Neuronal stem cell (in vitro differentiated cells): ENCODE results near the gene RREB1.

Source experiments
- DNase-seq: peaks from one replicate; pipeline ENCODE4 v3.0.0-alpha.2; 2013; ENCODE audit warnings: low spot score
- H2AFZ ChIP-seq: one replicate; pipeline ENCODE4 v1.6.1; 2013; ENCODE audit warnings: mild to moderate bottlenecking, low read length, inconsistent platforms
- H2AK5ac ChIP-seq: 2 replicates; pipeline ENCODE4 v1.6.1; 2013; ENCODE audit warnings: low read depth, mild to moderate bottlenecking, inconsistent platforms, low read length, moderate library complexity, mixed read lengths
- H2BK120ac ChIP-seq: 2 replicates; pipeline ENCODE4 v1.6.1; 2013; ENCODE audit warnings: low read depth, mild to moderate bottlenecking, inconsistent platforms, low read length, moderate library complexity, mixed read lengths
- H2BK12ac ChIP-seq: one replicate; pipeline ENCODE4 v1.6.1; 2013; ENCODE audit warnings: low read length, inconsistent platforms
- H2BK15ac ChIP-seq: 2 replicates; pipeline ENCODE4 v1.6.1; 2013; ENCODE audit warnings: mild to moderate bottlenecking, low read length, inconsistent platforms, mixed read lengths
- H2BK5ac ChIP-seq: one replicate; pipeline ENCODE4 v1.6.1; 2013; ENCODE audit warnings: inconsistent platforms, mild to moderate bottlenecking, low read length, moderate library complexity
- H3K14ac ChIP-seq: one replicate; pipeline ENCODE4 v1.6.1; 2013; ENCODE audit warnings: low read length, inconsistent platforms
- H3K18ac ChIP-seq: 2 replicates; pipeline ENCODE4 v1.6.1; 2013; ENCODE audit warnings: low read length, inconsistent platforms
- H3K23ac ChIP-seq: 2 replicates; pipeline ENCODE4 v1.6.1; 2013; ENCODE audit warnings: low read depth, mild to moderate bottlenecking, mixed read lengths, low read length, inconsistent platforms; ENCODE audit not compliant: poor library complexity
- H3K27ac ChIP-seq: replicated peaks from 3 replicates; pipeline ENCODE4 v1.5.1; 2013; ENCODE audit warnings: low read length, inconsistent platforms
- H3K27me3 ChIP-seq, 3 experiments: 2 replicates each; pipeline ENCODE4 v1.6.1; 2013; ENCODE audit warnings: low read length in 3 of 3, mild to moderate bottlenecking in 2 of 3, inconsistent platforms in 1 of 3, low read depth in 1 of 3, mixed read lengths in 1 of 3, moderate library complexity in 1 of 3; ENCODE audit not compliant: control insufficient read depth in 3 of 3, insufficient read depth in 3 of 3
- H3K36me3 ChIP-seq, 2 donors: replicated peaks in 1 of 2; 2 replicates each; pipeline ENCODE4 v1.6.1; 2013; ENCODE audit warnings: low read length in 2 of 2; ENCODE audit not compliant: control insufficient read depth in 2 of 2, insufficient read depth in 2 of 2
- H3K4ac ChIP-seq: 2 replicates; pipeline ENCODE4 v1.6.1; 2013; ENCODE audit warnings: inconsistent platforms, mild to moderate bottlenecking, low read length, moderate library complexity
- H3K4me1 ChIP-seq, 2 donors: 1 replicate in 1 of 2; 2 replicates in 1 of 2; pipeline ENCODE4 v1.6.1; 2013; ENCODE audit warnings: low read length in 2 of 2, low read depth in 1 of 2; ENCODE audit not compliant: control insufficient read depth in 2 of 2, insufficient read depth in 1 of 2
- H3K4me2 ChIP-seq: one replicate; pipeline ENCODE4 v1.6.1; 2013; ENCODE audit warnings: mild to moderate bottlenecking, low read length, inconsistent platforms; ENCODE audit not compliant: insufficient read depth, poor library complexity, severe bottlenecking
- H3K4me3 ChIP-seq, 2 donors: 2 replicates each; pipeline ENCODE4 v1.5.1; 2013; ENCODE audit warnings: low read length in 2 of 2, mild to moderate bottlenecking in 2 of 2, inconsistent platforms in 1 of 2, moderate library complexity in 1 of 2
- H3K79me1 ChIP-seq: one replicate; pipeline ENCODE4 v1.6.1; 2013; ENCODE audit warnings: low read depth, mild to moderate bottlenecking, inconsistent platforms, low read length, moderate library complexity
- H3K9ac ChIP-seq: one replicate; pipeline ENCODE4 v1.6.1; 2013; ENCODE audit warnings: mild to moderate bottlenecking, low read depth, low read length, inconsistent platforms; ENCODE audit not compliant: poor library complexity
- H3K9me3 ChIP-seq, 2 donors: replicated peaks in 1 of 2; 2 replicates each; pipeline versions ENCODE3 to v1.6.1; 2013; ENCODE audit warnings: low read length in 2 of 2, mild to moderate bottlenecking in 2 of 2, inconsistent platforms in 1 of 2, low read depth in 1 of 2, mixed read lengths in 1 of 2, moderate library complexity in 1 of 2; ENCODE audit not compliant: control insufficient read depth in 2 of 2, insufficient read depth in 1 of 2
- H4K8ac ChIP-seq: one replicate; pipeline ENCODE4 v1.6.1; 2013; ENCODE audit warnings: low read depth, mild to moderate bottlenecking, inconsistent platforms, low read length, moderate library complexity
- H4K91ac ChIP-seq: one replicate; pipeline ENCODE4 v1.6.1; 2013; ENCODE audit warnings: low read length, low read depth, mild to moderate bottlenecking, inconsistent platforms; ENCODE audit not compliant: poor library complexity
- WGBS, 2 donors: extraction: QIAGEN DNeasy Blood & Tissue Kit; methylation state at CpG; one replicate each; pipeline ENCODE4 v1.1.7; 2013; ENCODE audit warnings: missing lambda C conversion rate in 2 of 2, mixed read lengths in 1 of 2; ENCODE audit not compliant: insufficient read length in 2 of 2, insufficient replicate concordance in 1 of 2; ENCODE audit errors: extremely low coverage in 2 of 2; 5-methylcytosine and 5-hydroxymethylcytosine counted together

The RREB1 gene

GRCh38 chr6:7108964-7109836, 1.4 kb downstream of the RREB1 start:
- Histone ChIP-seq H3K23ac (peak overlapping the region; percentile 89), H4K8ac (no peak overlapping the region), H2BK5ac (no peak overlapping the region), H3K27ac (no peak overlapping the region), H2BK15ac (peak overlapping the region; percentile 65), H4K91ac (no peak overlapping the region), H3K4me2 (peak overlapping the region; percentile 90), H2BK120ac (peak overlapping the region; percentile 95), H3K4me1 (peaks cover 9 to 29% of the 10 kb centered on the region in 2 donors), H3K4ac (no peak overlapping the region), H2AFZ (peak overlapping the region; percentile 98), H3K9ac (peak overlapping the region; percentile 75), H2BK12ac (no peak overlapping the region), H3K14ac (no peak overlapping the region), H3K4me3 (peak overlapping the region; percentile 99 to 100), H3K18ac (peak overlapping the region; percentile 100), H2AK5ac (no peak overlapping the region), H3K27me3 (peaks cover 0 to 27% (median 0%) of the 10 kb centered on the region in 3 experiments), H3K36me3 (no peaks in the 10 kb centered on the region), H3K9me3 (no peaks in the 10 kb centered on the region), H3K79me1 (peaks cover 7% of the 10 kb centered on the region)
- no peak for DNase-seq
- WGBS, 2 donors: no CpG with 5 or more reads among the region's 86 CpGs

DNA sequence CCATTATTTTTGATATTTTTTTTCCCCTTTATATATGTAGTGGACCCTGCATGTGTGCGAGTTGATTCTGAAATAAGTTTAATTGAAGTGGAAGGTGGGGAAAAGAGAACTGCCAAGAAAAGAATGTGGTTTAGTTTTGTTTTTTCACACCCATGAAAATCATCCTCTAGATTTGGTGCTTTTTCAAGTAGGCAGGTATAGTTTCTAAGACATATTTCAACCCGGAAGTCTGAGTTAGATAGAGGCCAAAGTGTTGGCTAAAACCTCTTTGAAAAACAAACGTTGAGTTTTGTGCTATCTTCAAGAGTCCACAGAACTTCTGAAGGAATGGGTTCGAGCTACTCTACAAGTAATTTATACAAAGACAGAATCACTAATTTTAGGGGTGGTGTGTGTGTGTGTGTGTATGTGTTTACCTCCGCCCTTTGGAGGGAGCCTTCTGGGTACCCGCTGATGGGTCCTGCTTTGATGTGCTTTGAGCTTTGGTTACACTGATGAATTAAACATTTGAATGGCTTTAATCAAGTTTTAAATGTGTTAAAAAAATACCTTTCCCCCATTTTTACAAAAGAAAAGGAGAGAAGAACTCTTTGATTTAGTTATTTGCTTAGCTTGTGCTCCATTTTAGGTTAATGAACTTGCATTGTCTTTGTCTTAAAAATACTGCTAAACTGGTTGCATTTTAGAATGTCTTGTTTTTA, 2.5 kb downstream of the RREB1 start:
- no peak overlapping the region for H3K27ac ChIP-seq
- H3K14ac ChIP-seq: no peak overlapping the region
- no peak overlapping the region for H2BK120ac ChIP-seq
- peaks cover 9 to 33% of the 10 kb centered on the region in 2 donors for H3K4me1 ChIP-seq
- H3K36me3 ChIP-seq: no peaks in the 10 kb centered on the region
- no peak for DNase-seq
- no CpG with 5 or more reads among the region's 6 CpGs for WGBS, 2 donors
- no peak overlapping the region for H3K9ac ChIP-seq
- no peak overlapping the region for H3K4me2 ChIP-seq
- no peaks in the 10 kb centered on the region for H3K9me3 ChIP-seq
- no peak overlapping the region for H3K23ac ChIP-seq
- H3K18ac ChIP-seq: no peak overlapping the region
- H4K8ac ChIP-seq: no peak overlapping the region
- peaks cover 7% of the 10 kb centered on the region for H3K79me1 ChIP-seq
- H2AFZ ChIP-seq: no peak overlapping the region
- H3K4me3 ChIP-seq: peak overlapping the region in 1 of 2 donors; percentile 99
- H4K91ac ChIP-seq: no peak overlapping the region
- H2AK5ac ChIP-seq: no peak overlapping the region
- no peak overlapping the region for H2BK15ac ChIP-seq
- H3K4ac ChIP-seq: no peak overlapping the region
- no peak overlapping the region for H2BK5ac ChIP-seq
- no peak overlapping the region for H2BK12ac ChIP-seq
- peaks cover 0 to 27% (median 0%) of the 10 kb centered on the region in 3 experiments for H3K27me3 ChIP-seq

- no peak for DNase-seq
- H4K8ac ChIP-seq: no peak overlapping the region
- no peak overlapping the region for H2BK12ac ChIP-seq
- H3K4me3 ChIP-seq: no peak overlapping the region
- no peak overlapping the region for H3K9ac ChIP-seq
- H3K79me1 ChIP-seq: peaks cover 7% of the 10 kb centered on the region
- peaks cover 9 to 30% of the 10 kb centered on the region in 2 donors for H3K4me1 ChIP-seq
- no peak overlapping the region for H3K27ac ChIP-seq
- no peak overlapping the region for H3K4ac ChIP-seq
- no peak overlapping the region for H3K14ac ChIP-seq
- no peak overlapping the region for H2BK120ac ChIP-seq
- no peaks in the 10 kb centered on the region for H3K9me3 ChIP-seq
- no peak overlapping the region for H3K18ac ChIP-seq
- H2BK15ac ChIP-seq: no peak overlapping the region
- no peak overlapping the region for H3K4me2 ChIP-seq
- no peak overlapping the region for H3K23ac ChIP-seq
- no peak overlapping the region for H2AK5ac ChIP-seq
- H2AFZ ChIP-seq: no peak overlapping the region
- H3K36me3 ChIP-seq: no peaks in the 10 kb centered on the region
- peaks cover 0 to 27% (median 0%) of the 10 kb centered on the region in 3 experiments for H3K27me3 ChIP-seq
- no peak overlapping the region for H2BK5ac ChIP-seq
- no CpG with 5 or more reads among the region's 4 CpGs for WGBS, 2 donors
- no peak overlapping the region for H4K91ac ChIP-seq
Measured at GRCh38 chr6:7111095-7111690, 3.4 kb downstream of the RREB1 start.

DNA sequence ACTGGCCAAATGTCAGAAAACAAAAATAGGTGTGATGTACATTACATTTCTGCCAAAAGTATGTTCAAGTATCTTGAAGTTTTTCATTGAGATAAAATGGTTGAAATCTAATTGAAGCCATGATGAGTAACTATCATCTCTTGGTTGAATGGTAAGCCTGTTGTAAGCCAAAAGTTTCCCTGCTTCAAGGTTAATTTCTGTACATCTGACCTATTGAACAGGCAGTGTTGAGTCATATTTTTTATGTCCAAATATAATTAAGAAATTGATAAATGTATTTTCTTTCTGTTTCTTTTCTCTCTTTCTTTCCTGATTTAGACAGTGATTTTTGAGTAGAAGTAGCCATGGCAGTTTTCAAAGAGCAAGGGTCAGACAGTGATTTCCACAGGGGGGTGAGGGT, 4.4 kb downstream of the RREB1 start:
- no peak overlapping the region for H3K27ac ChIP-seq
- H2BK12ac ChIP-seq: no peak overlapping the region
- H4K8ac ChIP-seq: no peak overlapping the region
- H4K91ac ChIP-seq: no peak overlapping the region
- DNase-seq: no peak
- no peak overlapping the region for H3K14ac ChIP-seq
- H2AK5ac ChIP-seq: no peak overlapping the region
- peaks cover 5 to 27% of the 10 kb centered on the region in 2 donors for H3K4me1 ChIP-seq
- H3K23ac ChIP-seq: no peak overlapping the region
- no peaks in the 10 kb centered on the region for H3K36me3 ChIP-seq
- H3K18ac ChIP-seq: no peak overlapping the region
- no peak overlapping the region for H3K9ac ChIP-seq
- H3K79me1 ChIP-seq: peaks cover 7% of the 10 kb centered on the region
- no peak overlapping the region for H2BK15ac ChIP-seq
- H2AFZ ChIP-seq: no peak overlapping the region
- H3K4me3 ChIP-seq: no peak overlapping the region
- H2BK120ac ChIP-seq: no peak overlapping the region
- no peak overlapping the region for H3K4ac ChIP-seq
- no peak overlapping the region for H2BK5ac ChIP-seq
- no peak overlapping the region for H3K4me2 ChIP-seq
- peaks cover 0 to 27% (median 0%) of the 10 kb centered on the region in 3 experiments for H3K27me3 ChIP-seq
- no peaks in the 10 kb centered on the region for H3K9me3 ChIP-seq
